ENCODE measurements around the gene NME2.

GRCh38 chr17:51135956-51136355 is 30.3 kb upstream of the NME2 start:
- TF ChIP-seq ZNF274 (IDR thresholded peaks at IDR 0.05; ENCODE audit: low read depth, low read length) (no peak), SUZ12 (IDR thresholded peaks at IDR 0.05; ENCODE audit: extremely low read depth, insufficient read depth, insufficient read length) (no peak)
